CD4-positive, alpha-beta T cell treated with Interleukin-12 subunit alpha and Interleukin-12 subunit beta, for 1 hour (primary cell): ENCODE measurements around the gene WIZ.

ENCODE experiments used
- DNase-seq: peaks from one replicate; pipeline ENCODE4 v3.0.0-alpha.2; 2020

WIZ gene

GRCh38 chr19:15466851-15467733 is 17.3 kb upstream of the WIZ start:
- DNase-seq: peak; percentile 75

GRCh38 chr19:15464394-15465385 is 14.9 kb upstream of the WIZ start, which contains the start of gene RASAL3:
TSS of gene RASAL3 (minus strand) at chr19:15464544. CDS start at chr19:15464358, 186 bp downstream.
- peak; percentile 77 for DNase-seq

GRCh38 chr19:15463861-15464371 is 14.2 kb upstream of the WIZ start:
- peak; percentile 86 for DNase-seq

GRCh38 chr19:15461694-15462093 is 11.9 kb upstream of the WIZ start:
- no peak for DNase-seq

- no peak for DNase-seq
These were observed 8.1 kb upstream of the WIZ start for GRCh38 chr19:15457701-15458484.

GRCh38 chr19:15456871-15457700 is 7.3 kb upstream of the WIZ start:
- DNase-seq: peak; percentile 11

GRCh38 chr19:15456441-15456840 is 6.7 kb upstream of the WIZ start:
- DNase-seq: no peak

- DNase-seq: no peak
These were observed 6.2 kb upstream of the WIZ start for GRCh38 chr19:15455996-15456395.

- DNase-seq: no peak
These were observed 4.4 kb upstream of the WIZ start for GRCh38 chr19:15453906-15454860.

- no peak for DNase-seq
These were observed 3.4 kb upstream of the WIZ start for GRCh38 chr19:15453091-15453578.

- DNase-seq: no peak
These were observed 2.6 kb upstream of the WIZ start for GRCh38 chr19:15452111-15453047.

GRCh38 chr19:15450528-15450890 is 753 bp upstream of the WIZ start:
- DNase-seq: no peak

- DNase-seq: no peak
These were observed 757 bp downstream of the WIZ start for GRCh38 chr19:15448778-15449619.

GRCh38 chr19:15448044-15448777 is 1.5 kb downstream of the WIZ start:
- DNase-seq: no peak

GRCh38 chr19:15447057-15447456 is 2.7 kb downstream of the WIZ start:
- DNase-seq: no peak

- no peak for DNase-seq
These were observed 3.9 kb downstream of the WIZ start for GRCh38 chr19:15445807-15446376.

- no peak for DNase-seq
These were observed 4.5 kb downstream of the WIZ start for GRCh38 chr19:15445227-15445605.
